Pancreas (tissue), 10 donors: ENCODE measurements around the gene PAQR9. TPM values are rescaled to one million over a fixed set of nuclear protein-coding genes. Genes with fewer than 3 reads are reported as not detected.

Source experiments
- ATAC-seq, 4 donors: fragments of 200-7000 bp; cut with Tn5 transposase; one replicate each; pipeline versions ENCODE4 v1.8.0 to v1.9.1; 2020; ENCODE audit warnings: mild to moderate bottlenecking in 4 of 4, moderate library complexity in 4 of 4
- DNase-seq, 6 donors: peaks; one replicate each; pipeline ENCODE4 v3.0.0-alpha.2; 2020
- FAIRE-seq: peaks from 2 replicates; lab custom pipeline; 2012; peaks lifted over from hg19 to GRCh38; lab: Jason Lieb, UNC
- H3K27ac ChIP-seq, 4 donors: fragments of 200-600 bp; sonication (generic); 1 replicate in 3 of 4; 2 replicates in 1 of 4; pipeline versions ENCODE4 v1.5.0 to v1.8.0; 2020
- H3K27me3 ChIP-seq, 4 donors: fragments of 200-600 bp; one replicate each; pipeline ENCODE4 v1.8.0; 2021
- H3K36me3 ChIP-seq, 3 donors: fragments of 200-600 bp; sonication (generic) in 1 of 3; one replicate each; pipeline versions ENCODE4 v1.5.0 to v1.8.0; 2020 to 2021
- H3K4me1 ChIP-seq, 3 donors: fragments of 200-600 bp; one replicate each; pipeline ENCODE4 v1.8.0; 2021
- H3K4me3 ChIP-seq, 4 donors: fragments of 200-600 bp; sonication (generic) in 2 of 4; one replicate each; pipeline versions ENCODE4 v1.5.0 to v1.8.0; 2020 to 2021
- H3K9me3 ChIP-seq, 4 donors: fragments of 200-600 bp; one replicate each; pipeline ENCODE4 v1.8.0; 2021
- CTCF ChIP-seq, 4 donors: fragments of 200-600 bp; sonication (generic) in 3 of 4; IDR thresholded peaks; one replicate each; pipeline versions ENCODE4 v1.5.0 to v1.8.0; 2021; ENCODE audit warnings: antibody characterized with exemption in 4 of 4
- WGBS, 2 donors: extraction: QIAGEN DNeasy Blood & Tissue Kit; methylation state at CpG; one replicate each; pipeline ENCODE4 v1.1.7; 2013; 5-methylcytosine and 5-hydroxymethylcytosine counted together
- intact Hi-C, 3 donors: fragments of 100-400 bp; cut with DNase I; formaldehyde crosslinking; loops; one replicate each; pipeline versions ENCODE4 v1.11.1 to v1.14.2; 2022
- polyA plus RNA-seq, 2 donors: library from polyadenylated mRNA; stranded (reverse); fragments of 200-250 nt; gene quantifications; one replicate each; pipeline ENCODE4 v1.2.3, GENCODE V29; 2013
- total RNA-seq, 6 donors: library from RNA; stranded (reverse); fragmentation: NEBNext Ultra II Directional in 4 of 6; extraction: Animal tissue kit (Norgen Biotek cat#: 25700) in 4 of 6; gene quantifications; one replicate each; pipeline versions ENCODE4 v1.2.1 to v1.2.4, GENCODE V29; 2021 to 2023
- donor health status: healthy with polysubstance abuse.
- donor health status: DM: no; HTN: no; CAD: no; lungs with moderate emphysema.
- donor health status: DM: no; HTN: no; CAD: no.
- donor health status: control.
- donor health status: control.
- donor health status: Bipolar disorder and iron deficiency.
- donor health status: DM: yes; HTN: yes; CAD: no.
- donor health status: DM: no; HTN: no; CAD: no.
- donor health status: DM: no; HTN: no; CAD: no.
- donor health status: DM: yes; HTN: yes; CAD: no.

The PAQR9 gene
- total and polyA plus RNA-seq, 8 donors, result 0.13 TPM; not detected in 7

DNA sequence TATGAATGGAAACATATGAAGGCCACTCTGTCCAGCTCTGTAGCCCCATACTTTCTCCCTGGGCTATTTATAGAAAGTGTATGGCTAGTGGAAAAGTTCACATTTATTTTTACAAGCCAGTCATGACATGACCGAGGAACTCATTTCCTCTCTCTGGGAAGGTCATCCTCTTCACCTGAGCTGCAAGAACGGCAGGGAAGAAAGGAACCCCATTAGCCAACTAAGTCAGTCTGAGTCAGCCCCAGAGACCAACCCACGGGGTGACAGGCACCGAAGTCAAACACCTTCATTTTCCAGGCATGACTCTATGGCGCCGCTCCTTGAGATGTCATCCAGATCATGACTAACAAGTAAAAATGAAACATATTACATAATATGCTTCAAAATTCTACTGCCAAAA, 4.8 kb downstream of the PAQR9 start:
- intact Hi-C loops, result no loop called here
- no peak for FAIRE-seq

DNA sequence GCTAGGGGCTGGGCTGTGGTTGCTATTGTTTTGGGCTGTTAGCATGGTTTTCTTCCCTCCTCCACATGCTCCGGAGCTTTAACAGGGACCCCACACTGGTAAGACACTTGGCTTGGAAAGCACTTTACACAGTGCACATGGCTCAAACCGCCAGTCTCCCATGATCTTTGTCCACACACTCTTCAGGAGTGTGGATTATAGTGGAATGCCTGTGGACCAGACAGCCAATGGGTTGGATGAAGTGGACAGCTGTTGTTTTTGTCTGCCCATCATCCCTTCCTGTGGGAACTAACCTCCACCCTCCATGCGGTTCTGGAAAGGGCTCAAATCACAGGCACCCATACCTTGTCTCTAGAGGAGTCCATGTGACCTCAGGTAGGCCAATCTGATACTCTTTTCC, 10.0 kb downstream of the PAQR9 start:
- no peaks in the 10 kb centered on the region for H3K9me3 ChIP-seq
- DNase-seq (no peak), FAIRE-seq (no peak), ATAC-seq (no peak)
- WGBS, 2 donors, result 76 to 80% methylated on average over 3 of the region's 3 CpGs
- peaks cover 0 to 8% (median 0%) of the 10 kb centered on the region in 4 donors for H3K27me3 ChIP-seq
- no peaks in the 10 kb centered on the region for H3K36me3 ChIP-seq
- no peaks in the 10 kb centered on the region for H3K4me1 ChIP-seq
- H3K27ac ChIP-seq, result no peak overlapping the region
- no peak overlapping the region for H3K4me3 ChIP-seq
- intact Hi-C loops, result no loop called here
- no peak for TF ChIP-seq CTCF (IDR thresholded peaks at IDR 0.05)

More for the DNA sequence above, 4.8 kb downstream of the PAQR9 start:
- WGBS, 2 donors, result 62 to 77% methylated on average over 6 of the region's 6 CpGs
- no peaks in the 10 kb centered on the region for H3K4me1 ChIP-seq
- H3K27me3 ChIP-seq, result peaks cover 0 to 10% (median 2%) of the 10 kb centered on the region in 4 donors
- ATAC-seq, result no peak
- no peak for DNase-seq
- H3K36me3 ChIP-seq, result no peaks in the 10 kb centered on the region
- H3K27ac ChIP-seq, result no peak overlapping the region
- H3K9me3 ChIP-seq, result no peaks in the 10 kb centered on the region
- no peak overlapping the region for H3K4me3 ChIP-seq
- TF ChIP-seq CTCF (IDR thresholded peaks at IDR 0.05), result no peak

DNA sequence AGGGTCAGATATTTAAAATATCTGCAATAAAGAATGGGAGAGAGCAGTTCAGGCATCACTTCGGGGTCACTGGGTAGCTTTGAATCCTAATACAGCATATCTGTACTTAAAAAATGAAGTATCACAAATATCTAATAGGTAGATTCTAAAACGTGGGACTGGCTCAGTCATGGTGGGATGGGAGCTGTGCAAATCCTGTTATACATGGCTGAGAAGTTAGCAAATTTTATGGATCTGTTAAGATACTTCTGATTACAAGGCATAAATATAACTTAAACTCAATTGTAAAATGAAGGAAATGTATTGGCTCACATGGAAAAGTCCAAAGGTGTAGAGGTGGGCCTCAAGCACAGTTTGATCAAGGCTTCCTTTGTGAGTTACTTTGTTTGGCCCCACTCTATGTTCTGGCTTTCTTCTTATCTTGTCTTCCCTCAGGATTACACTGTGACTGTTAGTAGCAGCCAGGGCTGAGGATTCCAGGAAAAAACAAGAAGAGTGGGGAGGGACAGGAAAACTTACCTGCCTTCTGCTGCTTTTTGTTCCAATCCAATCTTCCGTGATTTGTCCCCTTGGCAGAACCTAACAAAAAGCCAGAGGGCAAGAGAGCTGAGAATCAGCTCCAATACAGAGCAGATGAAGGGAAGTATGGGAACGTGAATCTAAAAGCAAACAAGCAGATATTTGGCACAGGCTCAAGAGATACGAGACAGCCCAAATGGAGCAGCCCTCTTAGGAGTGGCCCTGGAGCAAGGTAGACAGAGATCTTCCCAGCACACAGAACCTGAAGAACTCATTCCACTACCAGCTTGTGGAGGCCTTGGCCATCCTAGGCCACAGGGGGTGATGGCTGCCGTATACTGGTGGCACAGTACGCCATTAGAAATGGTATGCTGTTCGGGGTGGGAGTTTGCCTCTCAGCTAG, 10.9 kb downstream of the PAQR9 start:
- intact Hi-C loops, result no loop called here
- FAIRE-seq, result no peak
- 65 to 67% methylated on average over 8 of the region's 8 CpGs for WGBS, 2 donors
- TF ChIP-seq CTCF (IDR thresholded peaks at IDR 0.05), result no peak
- Histone ChIP-seq H3K9me3 (no peaks in the 10 kb centered on the region), H3K27ac (no peak overlapping the region), H3K36me3 (no peaks in the 10 kb centered on the region), H3K4me3 (no peak overlapping the region), H3K27me3 (peaks cover 0 to 9% (median 0%) of the 10 kb centered on the region in 4 donors), H3K4me1 (no peaks in the 10 kb centered on the region)
- ATAC-seq, result no peak
- no peak for DNase-seq

DNA sequence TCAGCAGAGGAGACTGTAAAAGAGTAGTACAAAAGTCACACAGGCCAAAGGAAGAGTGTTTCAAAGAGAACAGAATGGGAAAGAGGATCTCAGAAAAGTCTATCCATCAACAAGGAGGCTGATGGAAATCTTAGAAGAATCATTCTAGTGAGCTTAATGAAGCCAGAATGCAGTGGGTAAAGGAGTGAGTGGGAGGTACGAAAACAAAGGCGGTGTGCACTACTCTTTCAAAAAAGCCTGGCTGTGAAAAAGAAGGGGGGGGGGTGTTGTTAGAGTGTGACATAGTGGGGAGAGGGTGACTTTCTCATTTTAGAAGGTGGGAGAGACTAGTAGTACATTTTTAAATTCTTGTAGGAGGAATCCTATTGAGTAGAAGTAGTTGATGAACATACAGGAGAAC, 11.7 kb downstream of the PAQR9 start:
- no peaks in the 10 kb centered on the region for H3K36me3 ChIP-seq
- intact Hi-C loops, result no loop called here
- WGBS, 2 donors, result 94% methylated on average over 2 of the region's 2 CpGs
- no peak overlapping the region for H3K4me3 ChIP-seq
- DNase-seq (no peak), ATAC-seq (no peak), FAIRE-seq (no peak)
- no peaks in the 10 kb centered on the region for H3K9me3 ChIP-seq
- H3K27ac ChIP-seq, result no peak overlapping the region
- H3K4me1 ChIP-seq, result no peaks in the 10 kb centered on the region
- no peak for TF ChIP-seq CTCF (IDR thresholded peaks at IDR 0.05)
- peaks cover 0 to 16% (median 0%) of the 10 kb centered on the region in 4 donors for H3K27me3 ChIP-seq

DNA sequence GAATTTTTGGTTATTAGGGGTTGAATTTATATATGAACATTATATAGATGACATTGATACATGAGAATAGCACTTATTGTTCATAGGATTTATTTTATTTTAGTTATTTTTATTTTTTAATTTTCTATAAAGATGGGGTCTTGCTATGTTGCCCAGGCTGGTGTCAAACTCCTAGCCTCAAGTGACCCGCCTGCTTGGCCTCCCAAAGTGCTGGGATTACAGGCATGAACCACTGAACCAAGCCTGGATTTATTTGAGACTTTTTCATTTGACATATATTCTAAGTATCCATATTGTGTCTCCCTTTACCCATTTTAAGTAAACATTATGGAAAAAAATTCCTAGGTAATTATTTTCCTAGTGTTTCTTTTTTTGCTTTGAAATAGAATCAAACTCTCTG, 12.5 kb downstream of the PAQR9 start:
- Histone ChIP-seq H3K4me1 (no peaks in the 10 kb centered on the region), H3K9me3 (no peaks in the 10 kb centered on the region), H3K36me3 (no peaks in the 10 kb centered on the region), H3K27ac (no peak overlapping the region), H3K4me3 (no peak overlapping the region), H3K27me3 (peaks cover 0 to 18% (median 0%) of the 10 kb centered on the region in 4 donors)
- intact Hi-C loops, result no loop called here
- no peak for TF ChIP-seq CTCF (IDR thresholded peaks at IDR 0.05)
- 92 to 97% methylated on average over 1 of the region's 1 CpG for WGBS, 2 donors
- DNase-seq, result no peak
- ATAC-seq, result no peak
- FAIRE-seq, result no peak
